ENCODE measurements around the gene IP6K3. TPM values are rescaled to one million over a fixed set of nuclear protein-coding genes. Genes with fewer than 3 reads are reported as not detected.

IP6K3 gene
- total RNA-seq, 1 donor = under 0.01 TPM

DNA sequence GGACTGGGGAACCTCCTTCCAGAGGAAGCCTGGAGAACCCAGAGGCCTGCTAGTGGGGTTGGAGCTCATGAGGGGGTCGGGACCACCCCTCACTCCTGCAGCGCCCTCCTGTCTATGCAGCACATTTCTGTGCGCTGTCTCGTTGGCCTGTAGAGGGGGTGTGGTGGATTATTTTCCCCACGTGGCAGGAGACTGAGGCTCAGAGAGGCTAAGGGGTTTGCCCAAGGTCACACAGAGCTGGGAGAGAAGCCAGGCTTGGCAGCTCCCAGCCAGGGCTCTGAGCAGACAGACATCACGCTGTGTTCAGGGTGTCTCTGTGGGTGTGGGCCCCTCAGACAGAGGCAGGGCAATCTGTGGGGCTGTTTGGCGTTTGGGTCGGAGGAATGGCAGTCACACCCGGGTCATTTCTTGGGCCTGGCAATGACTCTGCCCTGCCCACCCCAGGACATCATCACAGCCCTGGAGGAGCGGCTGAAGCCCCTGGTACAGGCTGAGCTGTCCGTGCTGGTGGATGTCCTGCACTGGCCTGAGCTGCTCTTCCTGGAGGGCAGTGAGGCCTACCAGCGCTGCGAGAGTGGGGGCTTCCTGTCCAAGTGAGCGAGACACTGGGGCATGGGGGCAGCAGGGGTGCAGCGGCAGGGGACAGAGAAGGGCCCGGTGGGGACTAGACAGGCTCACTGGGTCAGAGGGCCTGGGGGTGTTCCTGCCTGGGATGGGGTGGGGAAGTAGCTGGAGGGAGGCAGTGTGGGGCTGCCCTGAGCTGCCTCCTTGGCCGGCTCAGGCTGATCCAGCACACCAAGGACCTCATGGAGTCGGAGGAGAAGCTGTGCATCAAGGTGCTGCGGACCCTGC lies 62.9 kb downstream of the IP6K3 start:
- Histone ChIP-seq H3K36me3 (ENCODE audit: insufficient read depth, low read length) (peaks cover 33% of the 10 kb centered on the region), H3K4me2 (ENCODE audit: insufficient read depth, low read length) (no peak overlapping the region), H3K27me3 (ENCODE audit: insufficient read depth, low read length) (no peaks in the 10 kb centered on the region), H3K9me3 (ENCODE audit: low read depth, low read length) (no peaks in the 10 kb centered on the region), H3K27ac (ENCODE audit: low read depth, low read length) (no peak overlapping the region), H3K4me3 (ENCODE audit: insufficient read depth, low read length) (no peak overlapping the region), H4K20me1 (ENCODE audit: insufficient read depth, low read length) (no peaks in the 10 kb centered on the region), H2AFZ (ENCODE audit: low read length) (no peak overlapping the region), H3K79me2 (ENCODE audit: insufficient read depth, low read length) (no peaks in the 10 kb centered on the region), H3K4me1 (ENCODE audit: insufficient read depth, low read length) (no peaks in the 10 kb centered on the region)
- TF ChIP-seq, protein P1, sequence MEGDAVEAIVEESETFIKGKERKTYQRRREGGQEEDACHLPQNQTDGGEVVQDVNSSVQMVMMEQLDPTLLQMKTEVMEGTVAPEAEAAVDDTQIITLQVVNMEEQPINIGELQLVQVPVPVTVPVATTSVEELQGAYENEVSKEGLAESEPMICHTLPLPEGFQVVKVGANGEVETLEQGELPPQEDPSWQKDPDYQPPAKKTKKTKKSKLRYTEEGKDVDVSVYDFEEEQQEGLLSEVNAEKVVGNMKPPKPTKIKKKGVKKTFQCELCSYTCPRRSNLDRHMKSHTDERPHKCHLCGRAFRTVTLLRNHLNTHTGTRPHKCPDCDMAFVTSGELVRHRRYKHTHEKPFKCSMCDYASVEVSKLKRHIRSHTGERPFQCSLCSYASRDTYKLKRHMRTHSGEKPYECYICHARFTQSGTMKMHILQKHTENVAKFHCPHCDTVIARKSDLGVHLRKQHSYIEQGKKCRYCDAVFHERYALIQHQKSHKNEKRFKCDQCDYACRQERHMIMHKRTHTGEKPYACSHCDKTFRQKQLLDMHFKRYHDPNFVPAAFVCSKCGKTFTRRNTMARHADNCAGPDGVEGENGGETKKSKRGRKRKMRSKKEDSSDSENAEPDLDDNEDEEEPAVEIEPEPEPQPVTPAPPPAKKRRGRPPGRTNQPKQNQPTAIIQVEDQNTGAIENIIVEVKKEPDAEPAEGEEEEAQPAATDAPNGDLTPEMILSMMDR (IDR thresholded peaks at IDR 0.05; ENCODE audit: extremely low read depth, low read depth, low read length) = no peak
- peak; percentile 83 for DNase-seq (ENCODE audit: insufficient read length, low spot score, missing footprints)

DNA sequence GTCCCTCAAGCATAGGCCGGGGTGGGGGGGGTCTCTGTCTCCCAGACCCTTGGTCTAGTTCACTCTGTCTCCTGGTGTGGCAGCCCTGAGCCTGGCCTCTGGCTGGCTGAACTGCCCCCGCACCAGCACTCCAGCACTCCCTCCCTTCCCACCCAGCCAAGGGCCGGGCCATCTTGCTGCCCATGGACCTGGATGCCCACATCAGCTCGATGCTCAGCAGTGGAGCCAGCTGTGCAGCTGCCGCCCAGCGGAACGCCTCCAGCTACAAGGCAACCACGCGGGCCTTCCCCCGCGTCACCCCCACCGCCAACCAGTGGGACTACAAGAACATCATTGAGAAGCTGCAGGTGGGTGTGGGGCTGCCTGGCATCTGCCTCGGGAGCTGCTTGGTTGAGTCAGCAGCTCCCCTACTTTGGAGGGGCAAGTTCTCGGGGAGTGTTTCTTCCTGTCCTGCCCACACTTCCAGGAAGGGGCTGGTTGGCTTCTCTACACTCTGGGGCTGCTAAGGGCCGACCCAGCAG lies 63.6 kb downstream of the IP6K3 start:
- Histone ChIP-seq H3K9me3 (ENCODE audit: low read depth, low read length) (no peaks in the 10 kb centered on the region), H3K4me3 (ENCODE audit: insufficient read depth, low read length) (no peak overlapping the region), H3K4me2 (ENCODE audit: insufficient read depth, low read length) (no peak overlapping the region), H3K4me1 (ENCODE audit: insufficient read depth, low read length) (no peaks in the 10 kb centered on the region), H3K36me3 (ENCODE audit: insufficient read depth, low read length) (peaks cover 30% of the 10 kb centered on the region), H3K27ac (ENCODE audit: low read depth, low read length) (no peak overlapping the region), H3K79me2 (ENCODE audit: insufficient read depth, low read length) (no peaks in the 10 kb centered on the region), H4K20me1 (ENCODE audit: insufficient read depth, low read length) (no peaks in the 10 kb centered on the region), H3K27me3 (ENCODE audit: insufficient read depth, low read length) (no peaks in the 10 kb centered on the region), H2AFZ (ENCODE audit: low read length) (no peak overlapping the region)
- TF ChIP-seq, protein P1 (IDR thresholded peaks at IDR 0.05; ENCODE audit: extremely low read depth, low read depth, low read length) = no peak
- DNase-seq (ENCODE audit: insufficient read length, low spot score, missing footprints) = peak; percentile 91

DNA sequence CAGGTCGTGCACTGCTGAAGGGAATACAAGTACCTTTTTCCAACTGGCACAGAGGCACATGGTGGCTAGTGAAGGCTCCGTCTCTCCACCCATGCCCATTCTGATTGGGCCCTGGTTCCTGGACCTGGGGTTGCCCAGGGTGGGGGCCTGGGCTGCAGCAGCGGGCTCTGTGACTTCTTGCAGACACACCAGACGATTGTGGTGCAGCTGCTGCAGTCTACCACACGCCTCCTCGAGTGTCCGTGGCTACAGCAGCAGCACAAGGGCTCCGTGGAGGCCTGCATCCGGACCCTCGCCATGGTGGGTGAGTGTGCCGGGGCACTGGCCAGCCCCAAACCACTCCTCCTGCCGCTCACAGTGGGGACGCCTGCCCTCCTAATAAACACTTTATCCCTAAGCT lies 64.4 kb downstream of the IP6K3 start:
- H3K4me2 ChIP-seq (ENCODE audit: insufficient read depth, low read length) = no peak overlapping the region
- H3K27me3 ChIP-seq (ENCODE audit: insufficient read depth, low read length) = no peaks in the 10 kb centered on the region
- peaks cover 5% of the 10 kb centered on the region for H3K4me1 ChIP-seq (ENCODE audit: insufficient read depth, low read length)
- TF ChIP-seq, protein P1 (IDR thresholded peaks at IDR 0.05; ENCODE audit: extremely low read depth, low read depth, low read length) = no peak
- no peak overlapping the region for H3K27ac ChIP-seq (ENCODE audit: low read depth, low read length)
- H3K9me3 ChIP-seq (ENCODE audit: low read depth, low read length) = no peaks in the 10 kb centered on the region
- H3K4me3 ChIP-seq (ENCODE audit: insufficient read depth, low read length) = no peak overlapping the region
- peaks cover 37% of the 10 kb centered on the region for H3K36me3 ChIP-seq (ENCODE audit: insufficient read depth, low read length)
- H3K79me2 ChIP-seq (ENCODE audit: insufficient read depth, low read length) = no peaks in the 10 kb centered on the region
- no peaks in the 10 kb centered on the region for H4K20me1 ChIP-seq (ENCODE audit: insufficient read depth, low read length)
- DNase-seq (ENCODE audit: insufficient read length, low spot score, missing footprints) = peak; percentile 50
- H2AFZ ChIP-seq (ENCODE audit: low read length) = no peak overlapping the region

DNA sequence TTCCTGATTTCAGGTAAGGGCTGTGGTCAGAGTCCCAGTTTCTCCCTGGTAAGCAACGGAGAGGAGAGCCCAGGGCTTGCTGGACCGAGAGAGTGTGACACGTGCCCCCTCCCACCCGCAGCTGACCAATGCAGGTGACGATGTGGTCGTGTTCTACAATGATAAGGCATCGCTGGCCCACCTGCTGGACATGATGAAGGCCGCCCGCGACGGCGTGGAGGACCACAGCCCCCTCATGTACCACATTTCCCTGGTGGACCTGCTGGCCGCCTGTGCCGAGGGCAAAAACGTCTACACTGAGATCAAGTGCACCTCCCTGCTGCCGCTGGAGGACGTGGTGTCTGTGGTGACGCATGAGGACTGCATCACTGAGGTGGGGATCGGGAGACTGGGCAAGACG lies 66.9 kb downstream of the IP6K3 start:
- Histone ChIP-seq H3K4me2 (ENCODE audit: insufficient read depth, low read length) (no peak overlapping the region), H3K79me2 (ENCODE audit: insufficient read depth, low read length) (no peaks in the 10 kb centered on the region), H3K4me3 (ENCODE audit: insufficient read depth, low read length) (no peak overlapping the region), H3K27me3 (ENCODE audit: insufficient read depth, low read length) (no peaks in the 10 kb centered on the region), H3K36me3 (ENCODE audit: insufficient read depth, low read length) (peaks cover 31% of the 10 kb centered on the region), H3K4me1 (ENCODE audit: insufficient read depth, low read length) (peaks cover 26% of the 10 kb centered on the region), H3K9me3 (ENCODE audit: low read depth, low read length) (no peaks in the 10 kb centered on the region), H2AFZ (ENCODE audit: low read length) (no peak overlapping the region), H4K20me1 (ENCODE audit: insufficient read depth, low read length) (no peaks in the 10 kb centered on the region), H3K27ac (ENCODE audit: low read depth, low read length) (no peak overlapping the region)
- peak; percentile 22 for DNase-seq (ENCODE audit: insufficient read length, low spot score, missing footprints)
- TF ChIP-seq, protein P1 (IDR thresholded peaks at IDR 0.05; ENCODE audit: extremely low read depth, low read depth, low read length) = no peak

All from osteoblast (primary cell).